Astrocyte of the cerebellum (primary cell): ENCODE measurements around the gene GHRH.

ENCODE experiments used
- DNase-seq: peaks from one replicate; pipeline ENCODE4 v3.0.0-alpha.2; 2011; ENCODE audit warnings: low read depth
- H3K4me3 ChIP-seq: 2 replicates; pipeline ENCODE4 v1.5.1; 2011; ENCODE audit warnings: mild to moderate bottlenecking, low read depth, low read length, moderate library complexity
- in situ Hi-C: cut with HindIII; loops from 2 replicates; pipeline ENCODE4 v1.10.0; 2017; ENCODE audit warnings: low sequenced_read_pairs
- TF ChIP-seq, protein P1 (sequence below): IDR thresholded peaks from 2 replicates; pipeline ENCODE4 v1.5.1; 2012; ENCODE audit warnings: low read length, low read depth, moderate library complexity, mild to moderate bottlenecking; ENCODE audit errors: missing control alignments

GHRH gene

DNA sequence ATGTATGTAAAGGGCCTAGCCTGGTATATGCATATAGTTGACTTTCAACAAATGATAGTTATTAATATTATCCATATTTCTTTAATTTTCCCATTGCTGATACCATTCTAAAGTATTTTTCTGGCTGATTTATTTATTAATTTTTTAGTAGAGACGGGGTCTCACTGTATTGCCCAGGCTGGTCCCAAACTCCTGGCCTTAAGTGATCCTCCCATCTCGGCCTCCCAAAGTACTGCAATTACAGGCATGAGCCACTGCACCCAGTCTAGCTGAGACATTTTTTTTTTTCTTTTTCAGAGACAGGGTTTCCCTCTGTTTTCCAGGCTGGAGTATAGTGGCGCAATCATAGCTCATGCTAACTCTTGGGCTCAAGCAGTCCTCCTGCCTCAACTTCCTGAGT is 52.4 kb downstream of the GHRH start:
- in situ Hi-C loops = no loop called here
- TF ChIP-seq, protein P1, sequence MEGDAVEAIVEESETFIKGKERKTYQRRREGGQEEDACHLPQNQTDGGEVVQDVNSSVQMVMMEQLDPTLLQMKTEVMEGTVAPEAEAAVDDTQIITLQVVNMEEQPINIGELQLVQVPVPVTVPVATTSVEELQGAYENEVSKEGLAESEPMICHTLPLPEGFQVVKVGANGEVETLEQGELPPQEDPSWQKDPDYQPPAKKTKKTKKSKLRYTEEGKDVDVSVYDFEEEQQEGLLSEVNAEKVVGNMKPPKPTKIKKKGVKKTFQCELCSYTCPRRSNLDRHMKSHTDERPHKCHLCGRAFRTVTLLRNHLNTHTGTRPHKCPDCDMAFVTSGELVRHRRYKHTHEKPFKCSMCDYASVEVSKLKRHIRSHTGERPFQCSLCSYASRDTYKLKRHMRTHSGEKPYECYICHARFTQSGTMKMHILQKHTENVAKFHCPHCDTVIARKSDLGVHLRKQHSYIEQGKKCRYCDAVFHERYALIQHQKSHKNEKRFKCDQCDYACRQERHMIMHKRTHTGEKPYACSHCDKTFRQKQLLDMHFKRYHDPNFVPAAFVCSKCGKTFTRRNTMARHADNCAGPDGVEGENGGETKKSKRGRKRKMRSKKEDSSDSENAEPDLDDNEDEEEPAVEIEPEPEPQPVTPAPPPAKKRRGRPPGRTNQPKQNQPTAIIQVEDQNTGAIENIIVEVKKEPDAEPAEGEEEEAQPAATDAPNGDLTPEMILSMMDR = no peak
- no peak for DNase-seq
- H3K4me3 ChIP-seq = no peak overlapping the region

DNA sequence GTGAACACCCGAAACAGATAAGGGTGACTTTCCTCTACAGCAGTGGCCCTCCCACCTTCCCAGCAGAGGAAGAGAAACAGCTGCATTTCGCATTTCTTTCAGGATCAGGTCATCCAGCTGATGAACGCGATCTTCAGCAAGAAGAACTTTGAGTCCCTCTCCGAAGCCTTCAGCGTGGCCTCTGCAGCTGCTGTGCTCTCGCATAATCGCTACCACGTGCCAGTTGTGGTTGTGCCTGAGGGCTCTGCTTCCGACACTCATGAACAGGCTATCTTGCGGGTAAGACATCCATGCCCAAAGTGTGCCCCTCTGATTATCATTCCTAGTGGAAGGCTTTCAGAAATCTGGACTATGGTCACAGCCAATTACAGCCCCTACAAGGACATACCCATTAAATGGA is 54.4 kb downstream of the GHRH start:
- no peak for DNase-seq
- TF ChIP-seq, protein P1 = no peak
- in situ Hi-C loops = no loop called here
- H3K4me3 ChIP-seq = no peak overlapping the region

DNA sequence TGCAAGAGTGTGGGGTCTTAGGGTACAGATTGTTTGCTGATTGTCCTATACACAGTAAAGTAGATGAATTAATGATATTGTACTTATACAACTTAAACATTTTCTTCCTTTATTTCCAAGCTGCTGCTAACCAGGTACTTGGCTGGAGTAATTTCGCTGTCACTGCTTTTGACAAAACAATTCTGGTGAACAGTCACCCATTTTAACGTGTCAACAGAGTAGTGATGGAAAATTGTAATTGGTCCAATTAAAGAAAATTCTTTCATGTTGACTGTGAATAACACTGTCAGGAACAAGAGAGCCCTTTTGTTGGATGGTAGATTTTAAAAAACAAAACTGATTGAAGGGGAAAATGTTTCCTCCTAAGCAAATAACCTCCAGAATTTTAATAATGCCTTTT is 55.8 kb downstream of the GHRH start:
- H3K4me3 ChIP-seq = no peak overlapping the region
- TF ChIP-seq, protein P1 = no peak
- no peak for DNase-seq
- in situ Hi-C loops = no loop called here

DNA sequence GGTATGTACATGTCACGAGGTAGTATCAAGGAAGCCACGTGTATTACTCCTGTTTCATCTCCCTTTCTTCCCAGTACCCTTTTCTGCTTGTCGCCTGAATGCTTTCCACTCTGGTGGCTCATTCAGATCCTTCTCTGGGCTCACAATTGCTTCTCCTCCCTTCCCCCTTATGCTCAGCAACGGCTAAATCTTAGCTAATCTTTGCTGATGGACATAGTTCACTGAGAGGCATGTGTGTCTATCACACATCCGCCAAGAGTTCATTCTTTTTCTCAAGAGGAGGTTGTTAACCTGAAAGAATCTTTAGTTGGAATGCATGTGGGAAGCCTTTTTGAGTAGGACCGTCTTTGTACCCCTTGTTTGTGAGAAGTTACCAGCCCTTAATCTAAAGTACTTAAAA is 56.5 kb downstream of the GHRH start:
- in situ Hi-C loops = no loop called here
- TF ChIP-seq, protein P1 = no peak
- DNase-seq = no peak
- no peak overlapping the region for H3K4me3 ChIP-seq

DNA sequence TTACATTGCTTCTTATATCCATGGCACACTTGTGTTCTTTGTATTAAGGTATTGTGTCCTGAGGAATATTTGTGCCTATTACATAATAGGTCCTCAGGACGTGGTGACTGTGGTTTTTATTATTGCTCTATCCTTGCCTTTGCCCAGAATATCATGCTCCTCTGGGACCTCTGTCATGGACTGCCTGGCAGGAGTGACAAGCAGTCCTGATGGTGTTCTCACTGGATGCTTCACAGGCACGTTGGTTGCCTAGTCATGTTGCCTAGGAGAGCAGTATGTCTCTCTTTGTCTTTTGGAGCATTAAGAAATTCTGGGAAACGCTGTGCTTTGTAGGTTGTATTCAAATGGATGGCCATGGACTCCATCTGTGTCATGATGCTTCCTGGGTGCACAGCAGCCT is 57.6 kb downstream of the GHRH start:
- no peak overlapping the region for H3K4me3 ChIP-seq
- TF ChIP-seq, protein P1 = no peak
- no peak for DNase-seq
- in situ Hi-C loops = loop anchor here (5.0 kb wide), 1 partner anchor 63 kb away; no protein-coding TSS in a partner anchor

DNA sequence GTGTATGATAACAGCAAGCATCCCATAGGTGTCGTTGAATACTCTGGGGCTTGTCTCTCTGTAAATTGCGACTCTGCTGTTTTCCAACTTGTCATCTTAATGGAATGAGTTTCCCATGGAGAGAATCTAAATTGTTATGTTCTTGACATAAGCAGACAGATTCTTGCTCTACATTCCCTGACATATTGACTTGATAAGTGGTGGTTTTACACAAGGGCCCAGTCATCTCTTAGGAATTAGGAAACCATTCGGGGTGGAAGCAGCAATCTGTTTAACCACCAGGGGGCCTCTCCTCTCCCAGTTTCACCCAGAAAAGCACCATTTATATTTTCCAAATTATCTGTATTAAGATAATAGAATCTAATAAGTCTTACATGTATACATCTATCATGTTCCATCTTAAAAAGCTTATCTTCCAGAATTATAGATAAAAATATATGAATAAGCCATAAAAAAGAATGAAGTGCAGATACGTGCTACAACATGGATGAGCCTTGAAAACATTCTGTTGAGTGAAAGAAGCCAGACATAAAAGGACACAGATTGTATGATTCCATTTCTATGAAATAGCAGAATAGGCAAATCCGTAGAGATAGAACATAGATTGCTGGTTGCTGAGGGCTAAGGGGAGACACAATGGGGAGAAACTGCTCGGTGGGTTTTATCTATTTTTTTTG is 59.2 kb downstream of the GHRH start:
- TF ChIP-seq, protein P1 = peak; percentile 86
- DNase-seq = peak; percentile 87
- in situ Hi-C loops = loop anchor here (5.0 kb wide), 1 partner anchor 65 kb away; no protein-coding TSS in a partner anchor
- no peak overlapping the region for H3K4me3 ChIP-seq

DNA sequence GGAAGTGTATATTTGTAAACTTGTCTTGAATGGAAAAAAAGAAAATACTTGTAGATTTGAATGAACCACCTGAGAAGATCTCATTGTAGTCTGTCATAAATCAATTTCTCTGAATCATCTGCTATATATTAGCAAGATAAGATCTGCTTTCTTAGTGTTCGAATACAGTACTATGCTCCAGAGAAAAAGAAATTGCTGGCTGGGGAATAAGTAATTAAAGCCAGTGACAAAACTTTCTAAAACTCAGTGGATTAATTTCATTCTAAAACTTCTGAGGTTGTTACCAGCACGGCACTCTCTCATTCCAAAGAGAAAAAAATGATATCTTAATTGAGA is 59.8 kb downstream of the GHRH start:
- no peak overlapping the region for H3K4me3 ChIP-seq
- no peak for DNase-seq
- TF ChIP-seq, protein P1 = no peak
- in situ Hi-C loops = loop anchor here (5.0 kb wide), 1 partner anchor 66 kb away; no protein-coding TSS in a partner anchor
